ENCODE measurements around the gene TNK1. TPM values are rescaled to one million over a fixed set of nuclear protein-coding genes. Genes with fewer than 3 reads are reported as not detected.
"Not testable (repeated sequence)": the region's sequence is repeated elsewhere in the genome, so short reads cannot be mapped to it uniquely, and the experiment has no call there.

TNK1 gene
- total and polyA plus RNA-seq, 7 experiments from 2014 or later: 1.5 to 23.4 (median 11.3) TPM

- ChIA-PET POLR2A (interaction anchor here (0.6 to 5.4 kb wide), 13 partner anchors 19 to 329 kb away, joined by 3 to 29 read pairs (median 5); partner anchors contain the start of genes ACAP1, POLR2A and TMEM102), CTCF (interaction anchor here (0.5 to 5.3 kb wide), 36 partner anchors 10 to 331 kb away, joined by 3 to 67 read pairs (median 4); partner anchors contain the start of genes ACAP1, ASGR1, FGF11 and MPDU1)
- Mint-ChIP-seq H3K9me3 (no peaks in the 10 kb centered on the region), H3K27me3 (no peaks in the 10 kb centered on the region), H3K4me3 (peak overlapping the region in 1 of 10 donors; percentile 32), H3K4me1 (peaks cover 11 to 41% (median 24%) of the 10 kb centered on the region in 7 donors), H3K36me3 (peaks cover 0 to 11% (median 0%) of the 10 kb centered on the region in 5 donors), H3K27ac (peak overlapping the region in 4 of 9 donors; percentile 8 to 75 (median 40))
- Histone ChIP-seq H3K27me3 (ENCODE audit: control insufficient read depth in 2 of 2, insufficient read depth in 2 of 2, low read length in 2 of 2) (no peaks in the 10 kb centered on the region), H3K4me1 (ENCODE audit: control insufficient read depth in 2 of 2, insufficient read depth in 2 of 2, low read length in 2 of 2) (peaks cover 6 to 19% of the 10 kb centered on the region in 2 donors), H3K4me3 (ENCODE audit: low read length) (no peak overlapping the region), H3K9me3 (ENCODE audit: control insufficient read depth in 2 of 3, low read length in 3 of 3) (no peaks in the 10 kb centered on the region), H3K36me3 (ENCODE audit: control insufficient read depth in 2 of 3, insufficient read depth in 3 of 3, low read length in 3 of 3) (peaks cover 0 to 2% (median 0%) of the 10 kb centered on the region in 3 experiments), H3K27ac (ENCODE audit: low read depth, low read length) (no peak overlapping the region)
- peak; percentile 69 to 87 (median 81) for DNase-seq
- intact Hi-C loops (cut with micrococcal nuclease): loop anchor here (1.0 to 10.0 kb wide), 10 partner anchors 29 to 233 kb away; partner anchors contain the start of genes TMEM102 (in 2 of the 2), PLSCR3 (in 1 of the 2), POLR2A (in 1 of the 2) and SENP3 (in 1 of the 2)
- peak; percentile 81 for ATAC-seq
Measured at GRCh38 chr17:7356072-7356549, 24.8 kb upstream of the TNK1 start.

GRCh38 chr17:7356756-7357155 is 24.1 kb upstream of the TNK1 start:
- no peaks in the 10 kb centered on the region for H3K36me3 ChIP-seq (ENCODE audit: control insufficient read depth in 2 of 3, insufficient read depth in 3 of 3, low read length in 3 of 3)
- Mint-ChIP-seq H3K27ac (no peak overlapping the region), H3K9me3 (no peaks in the 10 kb centered on the region), H3K4me3 (no peak overlapping the region), H3K4me1 (peaks cover 7 to 38% (median 21%) of the 10 kb centered on the region in 7 donors), H3K36me3 (peaks cover 0 to 8% (median 0%) of the 10 kb centered on the region in 5 donors), H3K27me3 (peaks cover 0 to 2% (median 0%) of the 10 kb centered on the region in 5 donors)
- peaks cover 3 to 16% of the 10 kb centered on the region in 2 donors for H3K4me1 ChIP-seq (ENCODE audit: control insufficient read depth in 2 of 2, insufficient read depth in 2 of 2, low read length in 2 of 2)
- H3K27ac ChIP-seq (ENCODE audit: low read depth, low read length): no peak overlapping the region
- POLR2A ChIA-PET: interaction anchor here (1.0 to 5.4 kb wide), 5 partner anchors 27 to 127 kb away, joined by 3 to 29 read pairs (median 8); partner anchors contain the start of genes POLR2A and TMEM102
- CTCF ChIA-PET: interaction anchor here (0.5 to 5.3 kb wide), 18 partner anchors 13 to 227 kb away, joined by 3 to 67 read pairs (median 5); partner anchors contain the start of genes ACAP1, ASGR1, FGF11 and MPDU1
- ATAC-seq: no peak
- H3K4me3 ChIP-seq (ENCODE audit: low read length): no peak overlapping the region
- no peaks in the 10 kb centered on the region for H3K27me3 ChIP-seq (ENCODE audit: control insufficient read depth in 2 of 2, insufficient read depth in 2 of 2, low read length in 2 of 2)
- no peaks in the 10 kb centered on the region for H3K9me3 ChIP-seq (ENCODE audit: control insufficient read depth in 2 of 3, low read length in 3 of 3)
- intact Hi-C loops (cut with micrococcal nuclease): loop anchor here (1.0 to 10.0 kb wide), 10 partner anchors 28 to 233 kb away; partner anchors contain the start of genes TMEM102 (in 2 of the 2), PLSCR3 (in 1 of the 2), POLR2A (in 1 of the 2) and SENP3 (in 1 of the 2)
- no peak for DNase-seq

- Histone ChIP-seq H3K36me3 (ENCODE audit: control insufficient read depth in 2 of 3, insufficient read depth in 3 of 3, low read length in 3 of 3) (no peaks in the 10 kb centered on the region), H3K27me3 (ENCODE audit: control insufficient read depth in 2 of 2, insufficient read depth in 2 of 2, low read length in 2 of 2) (no peaks in the 10 kb centered on the region), H3K4me3 (ENCODE audit: low read length) (no peak overlapping the region), H3K9me3 (ENCODE audit: control insufficient read depth in 2 of 3, low read length in 3 of 3) (no peaks in the 10 kb centered on the region), H3K4me1 (ENCODE audit: control insufficient read depth in 2 of 2, insufficient read depth in 2 of 2, low read length in 2 of 2) (peaks cover 3 to 13% of the 10 kb centered on the region in 2 donors), H3K27ac (ENCODE audit: low read depth, low read length) (no peak overlapping the region)
- Mint-ChIP-seq H3K4me3 (no peak overlapping the region), H3K27ac (peak overlapping the region in 1 of 9 donors; percentile 77), H3K4me1 (peaks cover 6 to 38% (median 19%) of the 10 kb centered on the region in 7 donors), H3K27me3 (peaks cover 0 to 2% (median 0%) of the 10 kb centered on the region in 5 donors), H3K9me3 (peaks cover 0 to 1% (median 0%) of the 10 kb centered on the region in 11 donors), H3K36me3 (peaks cover 0 to 7% (median 0%) of the 10 kb centered on the region in 5 donors)
- ChIA-PET CTCF (interaction anchor here (0.6 to 2.1 kb wide), 4 partner anchors 79 to 560 kb away, joined by 3 to 11 read pairs (median 4); partner anchors contain the start of gene SENP3), POLR2A (interaction anchor here (5.4 kb wide), 1 partner anchor 79 kb away, joined by 29 read pairs; the partner anchor contains the start of gene TMEM102)
- no peak for ATAC-seq
- no peak for DNase-seq
- intact Hi-C loops (cut with micrococcal nuclease): loop anchor here (2.0 to 10.0 kb wide), 3 partner anchors 27 to 127 kb away; partner anchors contain the start of genes PLSCR3 (in 1 of the 2), POLR2A (in 1 of the 2) and SLC35G6 (in 1 of the 2)
Measured at GRCh38 chr17:7357381-7357780, 23.5 kb upstream of the TNK1 start.

GRCh38 chr17:7361906-7362305 is 19.0 kb upstream of the TNK1 start:
- intact Hi-C loops (cut with micrococcal nuclease): no loop called here
- Mint-ChIP-seq H3K4me1 (peaks cover 0 to 4% (median 0%) of the 10 kb centered on the region in 7 donors), H3K27ac (no peak overlapping the region), H3K36me3 (no peaks in the 10 kb centered on the region), H3K27me3 (peaks cover 0 to 2% (median 0%) of the 10 kb centered on the region in 5 donors), H3K9me3 (peaks cover 0 to 1% (median 0%) of the 10 kb centered on the region in 11 donors), H3K4me3 (no peak overlapping the region)
- no peaks in the 10 kb centered on the region for H3K4me1 ChIP-seq (ENCODE audit: control insufficient read depth in 2 of 2, insufficient read depth in 2 of 2, low read length in 2 of 2)
- no peaks in the 10 kb centered on the region for H3K9me3 ChIP-seq (ENCODE audit: control insufficient read depth in 2 of 3, low read length in 3 of 3)
- POLR2A ChIA-PET: interaction anchor here (1.2 kb wide), 1 partner anchor 117 kb away, joined by 3 read pairs; the partner anchor contains the start of gene ZBTB4
- H3K27ac ChIP-seq (ENCODE audit: low read depth, low read length): no peak overlapping the region
- ATAC-seq: no peak
- DNase-seq: no peak
- H3K27me3 ChIP-seq (ENCODE audit: control insufficient read depth in 2 of 2, insufficient read depth in 2 of 2, low read length in 2 of 2): no peaks in the 10 kb centered on the region
- no peak overlapping the region for H3K4me3 ChIP-seq (ENCODE audit: low read length)
- no peaks in the 10 kb centered on the region for H3K36me3 ChIP-seq (ENCODE audit: control insufficient read depth in 2 of 3, insufficient read depth in 3 of 3, low read length in 3 of 3)
- CTCF ChIA-PET: interaction anchor here (1.2 kb wide), 1 partner anchor 14 kb away, joined by 4 read pairs; no protein-coding TSS in a partner anchor

- no peaks in the 10 kb centered on the region for H3K9me3 ChIP-seq (ENCODE audit: control insufficient read depth in 2 of 3, low read length in 3 of 3)
- no peak overlapping the region for H3K27ac ChIP-seq (ENCODE audit: low read depth, low read length)
- no peak overlapping the region for H3K27ac Mint-ChIP-seq
- peaks cover 0 to 1% (median 0%) of the 10 kb centered on the region in 11 donors for H3K9me3 Mint-ChIP-seq
- H3K4me1 Mint-ChIP-seq: peaks cover 0 to 2% (median 0%) of the 10 kb centered on the region in 7 donors
- intact Hi-C loops (cut with micrococcal nuclease): no loop called here
- DNase-seq: no peak
- H3K36me3 ChIP-seq (ENCODE audit: control insufficient read depth in 2 of 3, insufficient read depth in 3 of 3, low read length in 3 of 3): no peaks in the 10 kb centered on the region
- ATAC-seq: no peak
- no peaks in the 10 kb centered on the region for H3K4me1 ChIP-seq (ENCODE audit: control insufficient read depth in 2 of 2, insufficient read depth in 2 of 2, low read length in 2 of 2)
- peaks cover 0 to 4% (median 0%) of the 10 kb centered on the region in 5 donors for H3K27me3 Mint-ChIP-seq
- H3K4me3 Mint-ChIP-seq: no peak overlapping the region
- POLR2A ChIA-PET: no interaction called here
- no peaks in the 10 kb centered on the region for H3K36me3 Mint-ChIP-seq
- H3K27me3 ChIP-seq (ENCODE audit: control insufficient read depth in 2 of 2, insufficient read depth in 2 of 2, low read length in 2 of 2): no peaks in the 10 kb centered on the region
- CTCF ChIA-PET: no interaction called here
- H3K4me3 ChIP-seq (ENCODE audit: low read length): no peak overlapping the region
Measured at GRCh38 chr17:7363311-7363710, 17.6 kb upstream of the TNK1 start.

GRCh38 chr17:7365963-7366362 is 14.9 kb upstream of the TNK1 start:
- H3K27me3 ChIP-seq (ENCODE audit: control insufficient read depth in 2 of 2, insufficient read depth in 2 of 2, low read length in 2 of 2); POLR2A ChIA-PET; H3K9me3 Mint-ChIP-seq; H3K36me3 ChIP-seq (ENCODE audit: control insufficient read depth in 2 of 3, insufficient read depth in 3 of 3, low read length in 3 of 3); H3K36me3 Mint-ChIP-seq; H3K4me1 ChIP-seq (ENCODE audit: control insufficient read depth in 2 of 2, insufficient read depth in 2 of 2, low read length in 2 of 2); H3K9me3 ChIP-seq (ENCODE audit: control insufficient read depth in 2 of 3, low read length in 3 of 3); H3K4me3 ChIP-seq (ENCODE audit: low read length); DNase-seq; H3K27ac Mint-ChIP-seq; intact Hi-C loops (cut with micrococcal nuclease); H3K4me1 Mint-ChIP-seq; H3K27ac ChIP-seq (ENCODE audit: low read depth, low read length); H3K4me3 Mint-ChIP-seq; ATAC-seq: not testable (repeated sequence)
- CTCF ChIA-PET: interaction anchor here (0.7 kb wide), 1 partner anchor 10 kb away, joined by 3 read pairs; no protein-coding TSS in a partner anchor
- peaks cover 0 to 19% (median 0%) of the 10 kb centered on the region in 5 donors for H3K27me3 Mint-ChIP-seq
